NCI-H1092 treated with DMSO at 0.1 percent for 48 hours (cell line): ENCODE results near the gene GULP1.

Experiments
- DNase-seq: peaks from one replicate; lab custom pipeline; 2025; lab: John Stamatoyannopoulos, UW

Gene GULP1

GRCh38 chr2:188322569-188323551 is 31.2 kb downstream of the GULP1 start:
- DNase-seq: no peak

DNA sequence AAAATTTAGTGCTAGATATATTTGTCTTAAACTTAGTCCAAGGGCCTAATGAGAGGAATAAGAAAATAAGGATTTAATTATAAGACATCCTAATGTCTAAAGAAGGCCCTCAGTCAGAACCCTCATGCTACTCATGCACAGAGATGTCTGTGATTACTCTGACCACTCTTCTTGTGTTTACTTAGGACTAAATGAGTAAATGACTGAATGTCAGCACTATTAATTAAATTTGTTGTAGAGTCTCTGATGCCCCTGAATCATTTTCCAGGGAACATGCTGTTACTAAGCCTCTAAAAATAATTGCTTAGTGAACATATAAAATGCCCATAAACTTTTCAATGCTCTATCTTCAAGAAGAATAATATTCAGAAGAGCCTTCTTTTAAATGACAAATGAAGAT is 32.4 kb downstream of the GULP1 start:
- no peak for DNase-seq

DNA sequence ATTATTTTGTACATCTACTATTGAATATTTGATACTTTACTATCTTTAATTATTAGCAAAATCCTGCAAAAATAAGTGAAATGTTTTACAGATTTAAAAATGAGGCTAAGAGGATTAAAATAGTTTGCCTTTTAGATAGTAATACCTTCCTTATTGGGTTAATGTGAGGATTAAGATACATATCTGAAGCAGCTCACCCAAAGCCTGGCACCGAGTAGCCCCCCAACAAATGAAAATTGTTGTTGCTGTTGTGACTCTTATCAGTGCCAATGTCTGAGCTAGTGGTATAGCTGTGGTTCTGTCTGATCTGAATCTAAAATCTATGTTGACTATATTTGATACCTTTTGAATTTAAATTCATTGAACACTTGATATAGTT is 34.6 kb downstream of the GULP1 start:
- no peak for DNase-seq

DNA sequence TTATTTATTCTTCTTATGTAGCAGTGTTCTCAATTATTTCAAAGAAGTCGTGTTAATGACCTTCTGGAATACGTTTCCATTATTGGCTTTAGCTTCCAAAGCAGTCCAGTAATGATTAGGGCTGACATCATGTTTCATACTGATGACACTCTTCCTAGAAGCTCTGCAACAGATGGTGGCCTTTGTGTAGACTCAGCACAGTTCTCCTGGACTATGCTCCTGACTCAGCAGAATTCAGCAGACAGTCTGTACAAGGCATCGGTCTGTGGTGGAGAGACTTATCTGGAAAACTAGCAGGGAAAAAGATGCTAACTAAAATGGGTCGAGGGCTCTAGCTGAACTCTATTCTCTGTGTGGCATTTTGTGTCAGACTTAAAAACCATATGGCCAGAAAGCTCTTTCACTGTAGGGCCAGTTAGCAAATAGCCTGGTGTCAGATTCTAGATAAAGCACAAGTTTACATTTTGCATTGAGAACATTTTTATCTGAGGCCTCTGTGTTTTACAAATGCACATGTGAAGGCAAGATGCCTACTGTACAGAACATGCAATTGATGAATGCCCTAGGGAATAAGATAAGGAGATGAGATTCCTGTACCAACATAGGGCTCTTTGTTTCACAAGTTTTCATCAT is 35.1 kb downstream of the GULP1 start:
- DNase-seq: no peak

- DNase-seq: no peak
Observed at GRCh38 chr2:188327518-188328213, 36.0 kb downstream of the GULP1 start.

DNA sequence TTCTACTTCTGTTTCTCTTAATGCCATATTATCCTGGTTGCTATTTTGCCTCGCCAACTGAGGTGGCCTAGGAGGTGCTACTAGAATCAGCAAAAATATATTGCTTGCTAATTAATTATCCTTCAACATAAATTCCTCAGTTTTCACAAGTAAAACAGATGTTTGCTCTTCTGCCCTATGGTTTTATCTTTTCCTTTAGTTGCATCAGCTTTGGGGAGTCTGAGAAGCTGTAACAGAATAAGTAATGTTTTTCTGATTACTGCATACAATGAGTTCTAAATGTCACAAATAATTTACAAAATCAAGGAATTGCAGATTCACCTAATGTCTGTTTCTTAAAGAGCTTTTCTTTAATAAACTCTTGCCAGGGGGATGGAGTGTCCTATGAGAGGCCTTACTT is 36.7 kb downstream of the GULP1 start:
- no peak for DNase-seq

- no peak for DNase-seq
Observed at GRCh38 chr2:188330316-188331053, 38.8 kb downstream of the GULP1 start.

- no peak for DNase-seq
Observed at GRCh38 chr2:188332619-188333018, 40.9 kb downstream of the GULP1 start.

DNA sequence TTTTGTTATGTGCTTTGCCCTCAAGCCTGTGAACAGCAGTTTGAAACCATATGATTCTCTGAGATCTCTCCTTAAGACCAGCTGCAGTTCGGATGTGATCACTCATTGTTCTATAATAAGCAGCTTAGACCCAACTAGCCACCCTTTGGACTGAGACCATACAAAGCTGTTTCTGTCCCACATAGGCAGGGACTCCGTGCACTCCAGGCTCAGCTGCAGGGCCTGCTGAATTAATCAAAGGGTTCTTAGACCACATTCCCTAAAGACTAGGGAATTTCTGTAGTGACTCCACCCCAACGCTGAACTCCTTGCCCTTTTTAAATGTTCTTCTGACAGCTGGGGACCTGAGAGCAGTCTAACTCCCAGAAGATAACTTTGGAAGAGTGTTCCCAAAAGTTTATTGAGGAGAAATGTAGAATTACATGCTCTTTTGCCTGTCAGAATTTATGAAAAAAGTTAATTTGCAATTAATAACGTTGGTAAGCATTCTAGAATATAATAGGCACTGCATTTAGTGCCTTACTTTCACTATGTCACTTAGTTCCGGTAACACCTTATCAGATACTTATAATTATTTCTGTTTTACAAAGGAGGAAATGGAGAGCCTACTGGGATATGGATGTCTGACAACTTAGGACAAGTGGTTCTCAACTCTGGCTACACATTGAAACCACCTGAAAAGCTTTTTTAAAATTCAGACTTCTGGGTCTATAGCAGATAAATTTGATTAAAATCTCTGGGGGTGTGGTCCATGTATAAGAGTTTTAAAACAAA is 42.3 kb downstream of the GULP1 start:
- no peak for DNase-seq

GRCh38 chr2:188338463-188338862 is 46.8 kb downstream of the GULP1 start:
- DNase-seq: no peak

DNA sequence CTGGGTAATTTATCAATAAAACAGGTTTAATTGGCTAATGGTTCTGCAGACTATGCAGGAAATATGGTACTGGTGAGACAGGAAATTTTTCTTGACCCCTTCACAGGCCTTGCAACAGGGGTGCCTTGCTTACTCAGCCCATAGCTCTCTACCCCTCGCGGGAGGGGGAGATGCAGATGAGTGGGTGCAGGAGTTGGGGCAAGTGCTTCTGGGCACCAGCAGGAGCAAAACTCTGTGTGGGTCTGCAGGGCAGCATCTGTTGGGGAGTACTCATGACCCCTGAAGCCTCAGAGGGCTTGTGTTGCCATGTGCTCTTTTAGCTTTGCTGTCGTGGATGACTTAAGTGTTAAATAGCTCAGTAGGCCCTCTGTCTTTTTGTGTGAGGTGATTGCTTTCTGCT is 48.6 kb downstream of the GULP1 start:
- DNase-seq: no peak

- no peak for DNase-seq
Observed at GRCh38 chr2:188345020-188345419, 53.3 kb downstream of the GULP1 start.

GRCh38 chr2:188345426-188345825 is 53.8 kb downstream of the GULP1 start:
- no peak for DNase-seq

DNA sequence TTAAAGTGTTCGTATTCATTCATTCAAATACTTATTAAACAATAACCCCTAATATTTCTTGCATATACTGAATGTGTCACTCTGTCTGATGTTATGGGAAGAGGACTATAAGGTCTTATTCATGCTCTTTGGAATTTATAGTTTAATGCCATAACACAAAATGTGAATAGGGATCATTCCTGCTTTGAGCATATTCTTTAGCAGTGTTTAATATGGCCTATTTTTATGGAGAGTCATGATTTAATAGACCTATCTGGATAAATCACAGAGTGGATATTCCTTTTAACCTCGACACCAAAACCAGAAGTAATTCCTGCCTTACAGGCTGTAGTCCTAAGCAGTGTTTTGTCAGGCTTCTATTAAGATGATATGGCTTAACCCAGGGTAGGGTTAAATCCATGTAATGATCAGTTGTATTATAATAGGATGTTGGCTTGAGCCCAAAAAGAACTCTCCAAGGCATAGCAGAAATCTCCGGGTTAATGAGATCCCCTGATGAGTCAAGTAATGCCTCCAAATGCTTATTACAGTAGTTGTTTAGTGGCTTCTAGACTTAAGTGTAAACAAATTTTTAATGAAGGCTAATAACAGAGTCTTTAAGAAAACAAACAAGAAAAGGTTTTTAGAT is 54.3 kb downstream of the GULP1 start:
- no peak for DNase-seq

- no peak for DNase-seq
Observed at GRCh38 chr2:188349019-188349418, 57.3 kb downstream of the GULP1 start.

DNA sequence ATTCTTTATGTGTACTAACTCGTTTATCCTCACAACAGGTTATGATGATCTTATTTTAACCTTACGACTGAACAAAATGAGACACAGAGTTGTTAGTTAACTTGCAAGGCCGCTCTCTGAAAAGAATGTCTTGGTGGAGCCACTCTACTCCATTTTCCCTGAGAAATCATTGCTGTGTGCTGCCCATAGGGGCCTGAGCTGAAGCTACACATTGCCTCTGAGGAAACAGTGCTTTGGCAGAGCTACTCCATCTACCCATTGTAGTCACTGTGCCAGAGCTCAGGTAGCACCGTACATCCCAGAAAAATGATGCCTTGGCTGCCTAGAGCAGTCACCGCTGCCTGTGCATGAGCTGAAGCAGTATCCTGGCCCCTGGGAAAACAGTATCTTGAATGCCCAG is 61.6 kb downstream of the GULP1 start:
- DNase-seq: no peak

DNA sequence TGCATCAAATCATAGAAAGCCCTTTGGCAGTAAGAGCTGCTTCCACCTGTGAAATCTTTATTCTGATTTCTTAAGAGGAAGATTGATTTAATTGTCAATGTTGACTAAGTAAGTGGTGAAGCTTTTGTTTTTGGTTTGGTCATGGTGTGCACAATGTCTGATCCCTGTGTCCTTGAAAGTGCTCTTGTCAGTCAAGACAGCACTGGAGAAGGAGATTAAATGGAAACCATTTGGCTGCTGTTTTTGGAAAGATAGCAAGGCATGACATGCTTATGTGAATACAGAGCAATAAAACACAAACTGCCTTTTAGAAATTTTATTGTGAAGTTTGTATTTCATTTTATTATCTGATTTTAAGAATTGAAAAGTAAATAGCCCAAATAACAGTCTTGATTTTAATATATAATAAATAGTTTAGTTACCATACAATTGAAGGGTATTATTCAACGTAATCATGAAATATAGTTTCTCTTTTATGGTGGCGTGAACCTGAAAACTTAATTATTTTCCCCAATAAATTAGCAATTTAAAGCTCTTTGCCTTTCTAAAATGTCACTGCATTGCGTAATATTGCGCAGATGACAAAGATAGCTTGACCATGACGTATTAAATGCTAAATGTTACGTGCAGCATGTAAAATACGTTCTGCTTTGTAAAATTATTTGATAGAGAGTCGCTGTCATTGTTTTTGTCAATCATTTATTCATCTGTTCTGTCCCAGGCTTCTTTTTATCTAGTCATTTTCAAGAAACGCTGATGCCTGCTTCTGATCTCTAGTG is 69.0 kb downstream of the GULP1 start:
- DNase-seq: no peak

DNA sequence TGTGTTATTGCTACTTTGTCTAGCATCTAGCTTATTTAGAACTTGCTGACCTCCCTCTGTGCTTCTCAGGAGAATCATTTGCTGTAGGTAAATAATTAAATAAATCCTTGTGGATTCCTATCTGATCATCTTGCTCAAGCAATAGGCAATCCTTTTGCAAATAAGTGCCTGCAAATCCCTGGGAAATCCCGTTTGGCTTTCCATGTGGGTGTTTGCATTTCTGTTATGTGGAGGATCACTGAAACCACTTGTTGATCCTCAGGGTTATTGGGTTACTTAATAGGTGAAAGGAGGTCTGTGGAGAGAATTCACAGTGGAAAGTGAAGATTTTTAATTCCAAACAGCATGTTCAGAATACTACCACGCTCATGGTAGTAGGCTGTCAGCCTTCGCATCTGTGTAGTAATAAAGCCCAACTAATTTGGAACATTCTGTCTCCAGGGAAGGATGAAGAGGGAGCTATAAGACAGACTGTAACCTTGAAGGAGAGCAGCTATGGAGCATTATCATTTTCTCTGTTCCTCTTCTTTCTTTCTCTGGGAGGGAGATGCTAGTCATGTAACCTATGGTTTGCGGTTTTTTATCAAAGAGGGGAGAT is 72.5 kb downstream of the GULP1 start:
- no peak for DNase-seq

- no peak for DNase-seq
Observed at GRCh38 chr2:188365058-188365641, 73.5 kb downstream of the GULP1 start.
